Prostate gland (tissue), 2 donors: ENCODE measurements around the gene CDC14B.

Experiments
- CTCF ChIP-seq, 4 experiments: fragments of 200-600 bp in 2 of 4; fragments of 450-650 bp in 2 of 4; sonication (generic) in 2 of 4; IDR thresholded peaks; 1 replicate in 3 of 4; 2 replicates in 1 of 4; pipeline ENCODE4 v1.5.1; 2016 to 2019; ENCODE audit warnings: antibody characterized with exemption in 4 of 4, mild to moderate bottlenecking in 2 of 4, moderate library complexity in 2 of 4
- POLR2A ChIP-seq: fragments of 450-650 bp; IDR thresholded peaks from one replicate; pipeline ENCODE4 v1.6.1; 2016; ENCODE audit warnings: antibody characterized with exemption, mild to moderate bottlenecking
- POLR2AphosphoS5 ChIP-seq: sonication (generic); formaldehyde crosslinking; IDR thresholded peaks from one replicate; pipeline ENCODE4 v1.6.1; 2017; ENCODE audit warnings: antibody characterized with exemption

- TF ChIP-seq POLR2AphosphoS5, result no peak
- TF ChIP-seq CTCF (IDR thresholded peaks at IDR 0.05), result no peak
- TF ChIP-seq POLR2A, result no peak
These were observed 114.2 kb downstream of the CDC14B start for GRCh38 chr9:96505316-96505991.
